Osteocyte (in vitro differentiated cells): ENCODE data around the gene MAPRE3. TPM values are rescaled to one million over a fixed set of nuclear protein-coding genes. Genes with fewer than 3 reads are reported as not detected.

Source experiments
- DNase-seq: peaks from one replicate; pipeline ENCODE4 v3.0.0; 2021; ENCODE audit warnings: mixed read lengths; ENCODE audit not compliant: unreplicated experiment; ENCODE audit errors: extremely low spot score
- H3K27ac Mint-ChIP-seq: one replicate; pipeline ENCODE4 v1.8.0; 2021; ENCODE audit warnings: mild to moderate bottlenecking, mixed read lengths; ENCODE audit not compliant: unreplicated experiment
- H3K27me3 Mint-ChIP-seq: one replicate; pipeline ENCODE4 v1.8.0; 2021; ENCODE audit warnings: mixed read lengths; ENCODE audit not compliant: unreplicated experiment
- H3K36me3 Mint-ChIP-seq: one replicate; pipeline ENCODE4 v1.8.0; 2021; ENCODE audit warnings: mixed read lengths; ENCODE audit not compliant: unreplicated experiment
- H3K4me1 Mint-ChIP-seq: one replicate; pipeline ENCODE4 v1.8.0; 2021; ENCODE audit warnings: mixed read lengths; ENCODE audit not compliant: unreplicated experiment
- H3K4me3 Mint-ChIP-seq: one replicate; pipeline ENCODE4 v1.8.0; 2021; ENCODE audit warnings: mild to moderate bottlenecking, moderate library complexity, mixed read lengths; ENCODE audit not compliant: unreplicated experiment
- H3K9me3 Mint-ChIP-seq: one replicate; pipeline ENCODE4 v1.8.0; 2021; ENCODE audit warnings: mixed read lengths; ENCODE audit not compliant: unreplicated experiment
- CTCF ChIP-seq: fragments of 200-600 bp; sonication (generic); IDR thresholded peaks from 2 replicates; pipeline ENCODE4 v1.5.0; 2021; ENCODE audit warnings: antibody characterized with exemption, mild to moderate bottlenecking, moderate library complexity
- total RNA-seq: library from RNA; stranded (reverse); gene quantifications from 2 replicates; pipeline ENCODE4 v1.2.1, GENCODE V29; 2021

MAPRE3 gene
- total RNA-seq, 1 donor from 2014 or later: 9.4 TPM

GRCh38 chr2:26979741-26980140 is 9.3 kb downstream of the MAPRE3 start:
- Mint-ChIP-seq H3K36me3 (peaks cover 2% of the 10 kb centered on the region), H3K4me3 (no peak overlapping the region), H3K4me1 (no peaks in the 10 kb centered on the region), H3K27me3 (peaks cover 13% of the 10 kb centered on the region), H3K27ac (no peak overlapping the region), H3K9me3 (no peaks in the 10 kb centered on the region)
- DNase-seq: no peak
- no peak for TF ChIP-seq CTCF

GRCh38 chr2:26980971-26981370 is 10.5 kb downstream of the MAPRE3 start:
- Mint-ChIP-seq H3K36me3 (peaks cover 2% of the 10 kb centered on the region), H3K9me3 (no peaks in the 10 kb centered on the region), H3K27me3 (peaks cover 9% of the 10 kb centered on the region), H3K27ac (no peak overlapping the region), H3K4me3 (no peak overlapping the region), H3K4me1 (no peaks in the 10 kb centered on the region)
- no peak for DNase-seq
- TF ChIP-seq CTCF: no peak

GRCh38 chr2:26982102-26982742 is 11.8 kb downstream of the MAPRE3 start:
- H3K4me1 Mint-ChIP-seq: no peaks in the 10 kb centered on the region
- peaks cover 2% of the 10 kb centered on the region for H3K36me3 Mint-ChIP-seq
- TF ChIP-seq CTCF: no peak
- no peak overlapping the region for H3K4me3 Mint-ChIP-seq
- no peak for DNase-seq
- peaks cover 9% of the 10 kb centered on the region for H3K27me3 Mint-ChIP-seq
- H3K27ac Mint-ChIP-seq: no peak overlapping the region
- no peaks in the 10 kb centered on the region for H3K9me3 Mint-ChIP-seq

DNA sequence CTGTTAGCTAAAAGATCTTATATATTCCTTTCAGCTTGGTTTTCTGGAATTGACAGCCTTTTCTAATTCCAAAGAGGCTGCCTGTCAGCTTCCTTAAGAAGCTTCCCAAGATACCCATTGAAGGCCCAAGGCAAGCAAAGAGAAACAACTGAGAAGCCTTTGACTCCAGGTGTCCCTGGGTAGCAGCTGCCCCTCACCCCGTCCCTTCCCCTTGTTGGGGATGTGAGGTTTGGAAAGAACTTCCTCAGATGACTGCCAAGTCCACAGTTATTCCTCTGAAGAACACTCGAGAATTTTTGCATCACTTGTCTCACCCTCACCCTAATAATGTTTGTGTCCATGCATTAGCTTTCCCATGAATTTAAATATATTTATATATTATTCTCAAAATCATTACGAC is 13.3 kb downstream of the MAPRE3 start:
- Mint-ChIP-seq H3K27me3 (peaks cover 9% of the 10 kb centered on the region), H3K36me3 (peaks cover 2% of the 10 kb centered on the region), H3K4me3 (no peak overlapping the region), H3K27ac (no peak overlapping the region), H3K4me1 (peaks cover 12% of the 10 kb centered on the region), H3K9me3 (no peaks in the 10 kb centered on the region)
- DNase-seq: no peak
- no peak for TF ChIP-seq CTCF

- no peak overlapping the region for H3K4me3 Mint-ChIP-seq
- DNase-seq: no peak
- TF ChIP-seq CTCF: no peak
- no peaks in the 10 kb centered on the region for H3K27me3 Mint-ChIP-seq
- H3K36me3 Mint-ChIP-seq: peaks cover 2% of the 10 kb centered on the region
- H3K27ac Mint-ChIP-seq: no peak overlapping the region
- peaks cover 29% of the 10 kb centered on the region for H3K4me1 Mint-ChIP-seq
- no peaks in the 10 kb centered on the region for H3K9me3 Mint-ChIP-seq
These were observed 15.4 kb downstream of the MAPRE3 start for GRCh38 chr2:26985807-26986206.
